Stomach (tissue), 9 donors: Measurements from ENCODE around the gene TMTC2. TPM values are rescaled to one million over a fixed set of nuclear protein-coding genes. Genes with fewer than 3 reads are reported as not detected.

Source experiments
- DNase-seq, 2 donors: peaks; one replicate each; pipeline versions ENCODE4 v3.0.0 to v3.0.0-alpha.2; 2013 to 2019
- H3K27ac ChIP-seq, 5 donors: fragments of 200-600 bp in 4 of 5; sonication (generic) in 4 of 5; one replicate each; pipeline ENCODE4 v1.5.1; 2013 to 2019; ENCODE audit warnings: mild to moderate bottlenecking in 1 of 5, moderate library complexity in 1 of 5
- H3K27me3 ChIP-seq, 3 donors: fragments of 200-600 bp; sonication (generic); one replicate each; pipeline ENCODE4 v1.5.1; 2017 to 2019; ENCODE audit warnings: mixed run types in 1 of 3
- H3K36me3 ChIP-seq, 4 donors: fragments of 200-600 bp; sonication (generic); 1 replicate in 3 of 4; 2 replicates in 1 of 4; pipeline ENCODE4 v1.5.1; 2016 to 2019
- H3K4me1 ChIP-seq, 4 donors: fragments of 200-600 bp; sonication (generic); one replicate each; pipeline ENCODE4 v1.5.1; 2016 to 2019
- H3K4me3 ChIP-seq, 4 donors: fragments of 200-600 bp; sonication (generic) in 3 of 4; one replicate each; pipeline ENCODE4 v1.5.1; 2016 to 2019; ENCODE audit warnings: mild to moderate bottlenecking in 1 of 4
- H3K9me3 ChIP-seq, 4 donors: fragments of 200-600 bp; sonication (generic); one replicate each; pipeline ENCODE4 v1.5.1; 2016 to 2019
- CTCF ChIP-seq, 7 experiments: fragments of 450-650 bp in 4 of 7; fragments of 200-600 bp in 3 of 7; sonication (generic) in 3 of 7; IDR thresholded peaks; one replicate each; pipeline ENCODE4 v1.5.1; 2016 to 2019; ENCODE audit warnings: antibody characterized with exemption in 7 of 7, control low read depth in 2 of 7, mild to moderate bottlenecking in 1 of 7
- EP300 ChIP-seq: sonication (generic); formaldehyde crosslinking; IDR thresholded peaks from one replicate; pipeline ENCODE4 v1.6.1; 2017; ENCODE audit warnings: antibody characterized with exemption
- POLR2A ChIP-seq, 4 donors: fragments of 450-650 bp; IDR thresholded peaks; one replicate each; pipeline ENCODE4 v1.6.1; 2016; ENCODE audit warnings: antibody characterized with exemption in 4 of 4, control low read depth in 2 of 4, mild to moderate bottlenecking in 1 of 4, moderate library complexity in 1 of 4
- POLR2AphosphoS5 ChIP-seq, 3 donors: sonication (generic); formaldehyde crosslinking; IDR thresholded peaks; one replicate each; pipeline ENCODE4 v1.6.1; 2016; ENCODE audit warnings: antibody characterized with exemption in 3 of 3
- intact Hi-C: fragments of 100-400 bp; cut with DNase I; formaldehyde crosslinking; loops from one replicate; pipeline ENCODE4 v1.15.1; 2023; ENCODE audit warnings: low total_unique reads
- polyA plus RNA-seq, 3 donors: library from polyadenylated mRNA; stranded (reverse); fragments of 200-250 nt; gene quantifications; one replicate each; pipeline ENCODE4 v1.2.3, GENCODE V29; 2013
- small RNA-seq, 4 donors: library from RNA; depleted of rRNA; stranded (forward); fragments of <200 nt; gene quantifications; one replicate each; pipeline ENCODE3, GENCODE V24; 2016
- total RNA-seq, 5 donors: library from RNA; depleted of rRNA; stranded (reverse); fragments of >200 nt; gene quantifications; one replicate each; pipeline versions ENCODE4 v1.1.0 to v1.2.3, GENCODE V29; 2014 to 2016
- donor health status: healthy with polysubstance abuse.
- donor health status: Bipolar disorder and iron deficiency.
- donor health status: healthy.

Gene TMTC2
- total and polyA plus RNA-seq, 8 donors = 6.1 to 60.0 (median 27.5) TPM

GRCh38 chr12:83183132-83183531 is 496.4 kb downstream of the TMTC2 start:
- H3K4me1 ChIP-seq = peaks cover 0 to 6% (median 0%) of the 10 kb centered on the region in 4 donors
- intact Hi-C loops = no loop called here
- DNase-seq = no peak

More at GRCh38 chr12:83183132-83183531, 496.4 kb downstream of the TMTC2 start:
- Histone ChIP-seq H3K36me3 (no peaks in the 10 kb centered on the region), H3K27me3 (no peaks in the 10 kb centered on the region), H3K9me3 (no peaks in the 10 kb centered on the region), H3K27ac (no peak overlapping the region), H3K4me3 (no peak overlapping the region)
- TF ChIP-seq CTCF (IDR thresholded peaks at IDR 0.05) = no peak
- no peak for TF ChIP-seq POLR2A (IDR thresholded peaks at IDR 0.05)
- TF ChIP-seq EP300 = no peak
- no peak for TF ChIP-seq POLR2AphosphoS5 (IDR thresholded peaks at IDR 0.05)

Small RNAs within 50 kb of the gene (small RNA-seq; reads per million reads assigned to genes)
- gene RNU6-977P = 0 reads per million in 4 donors
